ENCODE data around the gene SMAD4. TPM values are rescaled to one million over a fixed set of nuclear protein-coding genes. Genes with fewer than 3 reads are reported as not detected.
"Not testable (repeated sequence)": the region's sequence is repeated elsewhere in the genome, so short reads cannot be mapped to it uniquely, and the experiment has no call there.

The SMAD4 gene
- total RNA-seq, 1 experiment from 2014 or later = 48.8 TPM

DNA sequence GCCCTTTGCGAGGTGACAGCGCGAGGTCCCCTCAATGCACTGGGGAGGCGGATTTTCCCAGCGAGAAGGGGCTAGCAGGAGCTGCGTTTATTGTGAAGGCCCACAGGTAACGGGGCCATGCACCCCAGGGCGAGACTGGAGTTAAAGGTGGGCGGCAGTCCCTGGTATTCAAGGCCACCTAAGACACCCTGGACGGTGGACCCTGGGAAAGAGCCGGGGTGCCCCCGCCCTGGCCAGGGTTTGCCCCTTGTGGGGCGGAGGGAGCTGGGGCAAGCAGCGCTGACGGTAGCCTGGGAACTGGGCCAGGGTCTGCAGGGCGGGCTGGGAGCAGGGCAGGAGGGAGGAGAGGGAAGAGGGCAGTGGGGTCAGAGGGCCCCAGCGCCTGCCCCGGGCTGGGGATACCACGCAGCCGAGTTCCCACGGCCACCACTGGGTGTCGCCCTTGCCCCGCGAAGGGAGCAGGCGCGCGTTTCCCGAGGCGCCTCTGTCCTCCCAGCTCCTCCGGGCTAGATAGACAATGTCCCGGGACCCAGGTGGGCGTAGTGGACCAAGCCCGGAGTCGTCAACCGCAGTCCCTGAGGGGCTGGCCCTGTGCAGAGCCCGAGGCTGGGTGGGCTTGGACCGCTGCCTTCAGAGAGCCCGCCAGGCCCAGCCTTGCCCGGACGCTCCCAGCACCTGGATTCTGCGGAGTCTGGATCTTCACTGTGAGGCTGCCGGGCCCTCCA lies 80.2 kb downstream of the SMAD4 start:
- POLR2A ChIA-PET = no interaction called here
- peaks cover 8% of the 10 kb centered on the region for H3K36me3 Mint-ChIP-seq (ENCODE audit: insufficient read depth, unreplicated experiment)

DNA sequence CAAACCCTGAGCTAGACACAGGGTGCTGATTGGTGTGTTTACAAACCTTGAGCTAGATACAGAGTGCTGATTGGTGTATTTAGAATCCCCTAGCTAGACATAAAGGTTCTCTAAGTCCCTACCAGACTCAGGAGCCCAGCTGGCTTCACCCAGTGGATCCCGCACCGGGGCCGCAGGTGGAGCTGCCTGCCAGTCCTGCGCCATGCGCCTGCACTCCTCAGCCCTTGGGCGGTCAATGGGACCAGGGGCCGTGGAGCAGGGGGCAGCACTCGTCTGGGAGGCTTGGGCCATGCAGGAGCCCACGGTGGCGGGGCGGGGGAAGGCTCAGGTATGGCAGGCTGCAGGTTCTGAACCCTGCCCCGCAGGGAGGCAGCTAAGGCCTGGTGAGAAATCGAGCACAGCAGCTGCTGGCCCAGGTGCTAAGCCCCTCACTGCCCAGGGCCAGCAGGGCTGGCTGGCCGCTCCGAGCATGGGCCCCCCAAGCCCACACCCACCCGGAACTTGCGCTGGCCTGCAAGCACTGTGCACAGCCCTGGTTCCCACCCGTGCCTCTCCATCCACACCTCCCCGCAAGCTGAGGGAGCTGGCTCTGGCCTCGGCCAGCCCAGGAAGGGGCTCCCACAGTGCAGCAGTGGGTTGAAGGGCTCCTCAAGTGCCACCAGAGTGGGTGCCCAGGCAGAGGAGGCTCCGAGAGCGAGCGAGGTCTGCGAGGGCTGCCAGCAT lies 81.8 kb downstream of the SMAD4 start:
- H3K36me3 Mint-ChIP-seq (ENCODE audit: insufficient read depth, unreplicated experiment); H3K4me3 ChIP-seq (ENCODE audit: low read depth, low read length); H3K27me3 Mint-ChIP-seq (ENCODE audit: insufficient read depth, unreplicated experiment); H3K27me3 ChIP-seq (replicated peaks; ENCODE audit: control insufficient read depth, insufficient read depth, low read length); POLR2A ChIA-PET; intact Hi-C loops (cut with micrococcal nuclease; ENCODE audit: unreplicated experiment); H3K27ac Mint-ChIP-seq (ENCODE audit: unreplicated experiment); BruUV-seq (replicated peaks); H3K36me3 ChIP-seq (ENCODE audit: control insufficient read depth, insufficient read depth, low read length); H3K4me3 Mint-ChIP-seq (ENCODE audit: unreplicated experiment); DNase-seq; H3K9me3 ChIP-seq; CTCF ChIA-PET; H3K4me1 Mint-ChIP-seq (ENCODE audit: low read depth, unreplicated experiment); H3K4me1 ChIP-seq: not testable (repeated sequence)
- peaks cover 10% of the 10 kb centered on the region for H3K9me3 Mint-ChIP-seq (ENCODE audit: unreplicated experiment)

More for the DNA sequence above, 80.2 kb downstream of the SMAD4 start:
- peaks cover 10% of the 10 kb centered on the region for H3K9me3 Mint-ChIP-seq (ENCODE audit: unreplicated experiment)
- peak in 1 of 2 experiments; percentile 58 for DNase-seq
- TF ChIP-seq CTCF (IDR thresholded peaks at IDR 0.05; ENCODE audit: insufficient read depth in 1 of 2, low read depth in 1 of 2, low read length in 1 of 2, severe bottlenecking in 1 of 2, unreplicated experiment in 1 of 2) = peak; percentile 33 to 45
- intact Hi-C loops (cut with micrococcal nuclease; ENCODE audit: unreplicated experiment) = loop anchor here (1.0 kb wide), 1 partner anchor 427 kb away; no protein-coding TSS in a partner anchor
- no peaks in the 10 kb centered on the region for H3K4me1 Mint-ChIP-seq (ENCODE audit: low read depth, unreplicated experiment)
- H3K27me3 Mint-ChIP-seq (ENCODE audit: insufficient read depth, unreplicated experiment) = no peaks in the 10 kb centered on the region
- no peaks in the 10 kb centered on the region for H3K27me3 ChIP-seq (replicated peaks; ENCODE audit: control insufficient read depth, insufficient read depth, low read length)
- H3K27ac Mint-ChIP-seq (ENCODE audit: unreplicated experiment) = no peak overlapping the region
- no TSS peak for BruUV-seq (replicated peaks)
- no peaks in the 10 kb centered on the region for H3K36me3 ChIP-seq (ENCODE audit: control insufficient read depth, insufficient read depth, low read length)
- H3K4me3 Mint-ChIP-seq (ENCODE audit: unreplicated experiment) = no peak overlapping the region
- no peaks in the 10 kb centered on the region for H3K4me1 ChIP-seq
- CTCF ChIA-PET = interaction anchor here (0.5 kb wide), 1 partner anchor 382 kb away, joined by 3 read pairs; no protein-coding TSS in a partner anchor
- H3K4me3 ChIP-seq (ENCODE audit: low read depth, low read length) = no peak overlapping the region
- H3K9me3 ChIP-seq = no peaks in the 10 kb centered on the region

DNA sequence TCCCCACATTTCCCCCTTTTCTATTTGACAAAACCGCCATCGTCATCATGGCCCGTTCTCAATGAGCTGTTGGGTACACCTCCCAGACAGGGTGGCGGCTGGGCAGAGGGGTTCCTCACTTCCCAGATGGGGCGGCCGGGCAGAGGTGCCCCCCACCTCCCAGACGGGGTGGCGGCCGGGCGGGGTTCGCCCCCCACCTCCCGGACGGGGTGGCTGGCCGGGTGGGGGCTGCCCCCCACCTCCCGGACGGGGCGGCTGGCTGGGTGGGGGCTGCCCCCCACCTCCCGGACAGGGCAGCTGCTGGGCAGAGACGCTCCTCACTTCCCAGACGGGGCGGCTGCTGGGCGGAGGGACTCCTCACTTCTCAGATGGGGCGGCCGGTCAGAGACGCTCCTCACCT lies 87.0 kb downstream of the SMAD4 start:
- intact Hi-C loops (cut with micrococcal nuclease; ENCODE audit: unreplicated experiment); BruUV-seq (replicated peaks); H3K9me3 ChIP-seq; DNase-seq; CTCF ChIA-PET; H3K4me3 ChIP-seq (ENCODE audit: low read depth, low read length); H3K4me1 Mint-ChIP-seq (ENCODE audit: low read depth, unreplicated experiment); H3K36me3 ChIP-seq (ENCODE audit: control insufficient read depth, insufficient read depth, low read length); POLR2A ChIA-PET; H3K27me3 ChIP-seq (replicated peaks; ENCODE audit: control insufficient read depth, insufficient read depth, low read length); H3K27ac Mint-ChIP-seq (ENCODE audit: unreplicated experiment); H3K36me3 Mint-ChIP-seq (ENCODE audit: insufficient read depth, unreplicated experiment); H3K4me1 ChIP-seq; H3K4me3 Mint-ChIP-seq (ENCODE audit: unreplicated experiment); H3K27me3 Mint-ChIP-seq (ENCODE audit: insufficient read depth, unreplicated experiment): not testable (repeated sequence)
- H3K9me3 Mint-ChIP-seq (ENCODE audit: unreplicated experiment) = peaks cover 10% of the 10 kb centered on the region

DNA sequence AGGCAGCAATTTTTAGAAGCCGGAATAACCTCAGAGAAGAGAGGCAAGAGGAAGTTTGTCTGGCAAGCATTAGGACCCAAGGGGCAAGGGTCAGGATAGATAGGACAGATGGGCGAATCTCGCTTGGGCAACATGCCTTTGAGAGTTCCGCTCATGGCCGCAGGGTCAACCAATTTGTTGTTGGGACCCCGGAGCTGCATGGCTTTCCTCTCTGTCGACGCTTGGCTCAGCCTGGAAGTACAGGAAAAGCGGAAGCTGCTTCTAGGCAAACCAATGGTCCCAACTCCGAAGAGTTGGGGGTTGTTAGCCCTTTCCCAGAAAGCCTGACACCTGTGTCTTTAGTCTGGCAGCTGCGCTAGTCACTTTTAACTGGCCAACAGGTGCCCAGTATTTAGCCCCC lies 89.5 kb downstream of the SMAD4 start:
- BruUV-seq (replicated peaks); H3K27me3 Mint-ChIP-seq (ENCODE audit: insufficient read depth, unreplicated experiment); DNase-seq; CTCF ChIA-PET; H3K9me3 ChIP-seq; H3K27ac Mint-ChIP-seq (ENCODE audit: unreplicated experiment); H3K36me3 Mint-ChIP-seq (ENCODE audit: insufficient read depth, unreplicated experiment); POLR2A ChIA-PET; H3K4me1 Mint-ChIP-seq (ENCODE audit: low read depth, unreplicated experiment); H3K4me3 Mint-ChIP-seq (ENCODE audit: unreplicated experiment); H3K27me3 ChIP-seq (replicated peaks; ENCODE audit: control insufficient read depth, insufficient read depth, low read length); H3K9me3 Mint-ChIP-seq (ENCODE audit: unreplicated experiment); H3K4me1 ChIP-seq; H3K36me3 ChIP-seq (ENCODE audit: control insufficient read depth, insufficient read depth, low read length); intact Hi-C loops (cut with micrococcal nuclease; ENCODE audit: unreplicated experiment); H3K4me3 ChIP-seq (ENCODE audit: low read depth, low read length): not testable (repeated sequence)

DNA sequence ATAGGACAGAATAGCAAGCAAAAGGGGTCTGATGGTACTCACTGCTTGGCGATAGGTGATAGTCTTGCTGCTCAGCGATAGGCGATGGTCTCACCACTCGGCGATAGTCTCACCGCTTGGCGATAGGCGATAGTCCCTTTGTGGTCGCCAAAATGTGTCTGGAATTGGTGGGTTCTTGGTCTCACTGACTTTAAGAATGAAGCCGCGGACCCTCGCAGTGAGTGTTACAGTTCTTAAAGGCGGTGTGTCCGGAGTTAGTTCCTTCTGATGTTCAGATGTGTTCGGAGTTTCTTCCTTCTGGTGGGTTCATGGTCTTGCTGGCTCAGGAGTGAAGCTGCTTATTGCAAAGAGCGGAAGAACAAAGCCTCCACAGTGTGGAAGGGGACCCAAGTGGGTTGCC lies 90.0 kb downstream of the SMAD4 start:
- H3K9me3 Mint-ChIP-seq (ENCODE audit: unreplicated experiment); CTCF ChIA-PET; H3K4me1 Mint-ChIP-seq (ENCODE audit: low read depth, unreplicated experiment); H3K27me3 ChIP-seq (replicated peaks; ENCODE audit: control insufficient read depth, insufficient read depth, low read length); H3K36me3 Mint-ChIP-seq (ENCODE audit: insufficient read depth, unreplicated experiment); BruUV-seq (replicated peaks); H3K4me1 ChIP-seq; H3K27ac Mint-ChIP-seq (ENCODE audit: unreplicated experiment); intact Hi-C loops (cut with micrococcal nuclease; ENCODE audit: unreplicated experiment); POLR2A ChIA-PET; H3K27me3 Mint-ChIP-seq (ENCODE audit: insufficient read depth, unreplicated experiment); H3K9me3 ChIP-seq; H3K36me3 ChIP-seq (ENCODE audit: control insufficient read depth, insufficient read depth, low read length); H3K4me3 ChIP-seq (ENCODE audit: low read depth, low read length); H3K4me3 Mint-ChIP-seq (ENCODE audit: unreplicated experiment); DNase-seq: not testable (repeated sequence)

All from Caco-2 (cell line).